Breast epithelium (tissue), 3 donors: ENCODE data around the gene DNAJB12.

Source experiments
- CTCF ChIP-seq, 3 donors: fragments of 450-650 bp; IDR thresholded peaks; one replicate each; pipeline ENCODE4 v1.5.1; 2016 to 2017; ENCODE audit warnings: antibody characterized with exemption in 3 of 3, mild to moderate bottlenecking in 3 of 3, moderate library complexity in 3 of 3
- POLR2AphosphoS5 ChIP-seq, 3 donors: sonication (generic); formaldehyde crosslinking; IDR thresholded peaks; one replicate each; pipeline ENCODE4 v1.6.1; 2017; ENCODE audit warnings: antibody characterized with exemption in 3 of 3

DNA sequence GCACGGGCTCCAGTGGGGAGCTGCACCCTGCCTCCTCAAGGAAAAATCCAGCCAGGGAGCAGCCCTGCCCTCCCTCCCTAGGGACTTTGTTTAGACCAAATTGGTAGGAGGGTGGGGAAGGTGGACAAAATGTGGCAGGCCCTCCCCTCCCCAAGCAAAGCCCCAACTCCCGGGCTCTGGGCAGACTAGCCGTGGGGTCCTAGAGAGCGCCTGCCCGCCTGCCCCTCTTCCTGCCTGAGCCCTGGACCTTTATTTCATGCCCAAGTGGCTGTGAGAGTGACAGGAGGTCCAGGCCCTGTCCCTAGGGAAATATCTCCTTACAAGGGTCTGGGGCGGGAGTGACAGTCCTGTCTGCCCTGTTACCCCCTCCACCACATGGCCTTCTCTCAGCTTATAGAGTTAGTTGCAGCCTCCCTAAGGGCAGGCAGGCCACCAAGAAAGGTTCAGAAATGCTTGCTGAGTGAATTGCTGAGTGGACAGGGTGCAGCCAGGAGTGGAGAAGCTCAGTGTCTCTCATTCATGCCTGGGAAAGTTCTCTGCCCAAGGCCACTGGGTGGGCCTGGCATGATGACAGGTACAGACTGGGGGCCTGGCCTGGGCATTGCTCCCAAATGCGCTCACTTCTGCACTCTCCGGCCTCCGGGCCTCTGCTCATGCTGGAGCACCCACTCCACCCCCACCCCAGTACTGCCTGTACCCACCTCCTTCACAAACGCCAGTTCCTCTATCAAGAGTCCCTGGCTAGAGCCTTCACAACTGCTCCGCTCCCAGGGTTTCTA lies 25.2 kb downstream of the DNAJB12 start:
- TF ChIP-seq POLR2AphosphoS5 (IDR thresholded peaks at IDR 0.05) (no peak), CTCF (IDR thresholded peaks at IDR 0.05) (no peak)
